Loucy (cell line): Measurements from ENCODE around the gene STK38L.

Source experiments
- CTCF ChIP-seq: fragments of 200-600 bp; sonication (generic); conservative IDR thresholded peaks from 2 replicates; pipeline ENCODE4 v1.5.1; 2014; ENCODE audit warnings: mild to moderate bottlenecking, antibody characterized with exemption, low read length
- EZH2phosphoT487 ChIP-seq: fragments of 200-600 bp; IDR thresholded peaks from 2 replicates; pipeline ENCODE4 v1.6.1; 2018; ENCODE audit warnings: antibody characterized with exemption, mild to moderate bottlenecking, moderate library complexity, borderline replicate concordance

DNA sequence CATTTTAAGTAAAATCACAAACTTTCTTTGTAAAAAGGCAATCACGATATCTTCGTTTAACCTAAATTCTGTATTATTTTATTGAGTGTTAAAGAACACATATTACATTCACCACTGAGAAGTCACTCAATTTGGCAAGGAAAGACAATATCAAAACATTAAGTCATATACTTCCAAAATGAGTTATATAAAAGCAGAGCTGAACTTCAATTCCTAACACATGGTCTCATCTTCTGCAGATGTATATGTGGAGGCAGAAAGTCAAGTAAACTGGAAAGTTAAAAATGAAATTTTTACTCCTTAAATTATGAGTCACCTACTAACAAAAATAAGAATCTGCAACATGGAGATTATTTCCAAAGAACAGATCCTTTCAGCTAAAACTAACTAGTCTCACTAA is 117.3 kb downstream of the STK38L start:
- TF ChIP-seq CTCF (no peak), EZH2phosphoT487 (no peak)
